Stimulated activated CD8-positive, alpha-beta memory T cell treated with anti-CD3 and anti-CD28 coated beads, Interleukin-12 subunit alpha, Interleukin-12 subunit beta, amount 100 ng/mL, for 4 hours (primary cell): Measurements from ENCODE around the gene CDK17.

Experiments used
- DNase-seq: peaks from one replicate; pipeline ENCODE4 v3.0.0-alpha.2; 2020; ENCODE audit warnings: low read depth

Gene CDK17

DNA sequence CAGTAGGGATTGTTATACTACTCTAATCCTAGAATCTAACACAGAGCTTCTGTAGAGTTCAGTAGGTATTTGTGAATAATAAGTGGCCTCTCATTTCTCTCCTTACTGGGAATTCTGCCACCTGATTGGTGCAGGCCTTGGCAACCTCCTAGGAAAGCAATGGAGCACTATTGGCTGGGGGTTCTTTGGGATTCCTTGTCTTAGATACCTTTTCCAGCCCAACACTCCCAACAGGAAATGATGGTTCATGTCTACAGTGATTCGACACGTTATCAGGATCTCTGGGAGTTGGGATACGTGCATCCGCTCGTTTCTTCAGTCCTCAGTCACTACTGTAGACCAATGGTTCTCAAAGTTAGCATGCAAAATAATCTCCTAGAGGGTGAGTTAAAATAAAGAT, 138.7 kb downstream of the CDK17 start:
- DNase-seq, result no peak

DNA sequence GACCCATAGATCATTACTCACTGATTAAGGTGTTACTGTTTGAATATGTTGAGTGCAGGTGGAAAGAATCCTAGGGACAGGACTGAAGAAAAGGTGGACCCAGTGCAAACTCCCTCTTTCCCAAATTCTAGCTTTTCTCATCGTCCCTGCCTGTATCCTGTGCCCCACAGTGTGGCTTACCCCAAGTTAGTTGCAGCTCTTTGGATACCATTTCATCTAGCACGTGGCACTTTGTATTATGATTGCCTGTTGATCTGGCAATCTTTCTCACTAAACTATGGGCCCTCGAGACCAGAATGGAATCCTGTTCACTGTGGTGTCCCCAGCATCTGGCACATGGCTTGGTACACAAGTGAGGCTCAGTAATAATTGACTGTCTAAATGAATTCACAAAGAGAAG, 139.6 kb downstream of the CDK17 start:
- DNase-seq, result no peak

DNA sequence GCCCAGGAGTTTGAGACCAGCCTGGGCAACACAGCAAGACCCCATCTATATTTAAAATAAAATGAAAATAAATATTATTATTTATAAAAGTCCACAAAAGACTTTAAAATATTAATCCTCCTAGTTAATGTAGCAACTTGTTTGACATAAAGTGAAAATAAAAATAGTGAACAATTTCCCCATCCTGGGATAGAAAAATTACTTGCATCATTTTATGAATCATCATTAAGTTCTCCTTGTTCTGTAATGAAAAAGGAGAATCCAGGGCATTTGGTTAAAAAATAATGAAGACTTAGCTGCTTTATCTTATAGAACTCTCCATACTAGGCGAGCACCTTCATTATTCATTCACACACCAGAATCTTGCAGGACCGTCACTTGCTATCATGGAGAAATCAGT, 140.0 kb downstream of the CDK17 start:
- DNase-seq, result no peak

DNA sequence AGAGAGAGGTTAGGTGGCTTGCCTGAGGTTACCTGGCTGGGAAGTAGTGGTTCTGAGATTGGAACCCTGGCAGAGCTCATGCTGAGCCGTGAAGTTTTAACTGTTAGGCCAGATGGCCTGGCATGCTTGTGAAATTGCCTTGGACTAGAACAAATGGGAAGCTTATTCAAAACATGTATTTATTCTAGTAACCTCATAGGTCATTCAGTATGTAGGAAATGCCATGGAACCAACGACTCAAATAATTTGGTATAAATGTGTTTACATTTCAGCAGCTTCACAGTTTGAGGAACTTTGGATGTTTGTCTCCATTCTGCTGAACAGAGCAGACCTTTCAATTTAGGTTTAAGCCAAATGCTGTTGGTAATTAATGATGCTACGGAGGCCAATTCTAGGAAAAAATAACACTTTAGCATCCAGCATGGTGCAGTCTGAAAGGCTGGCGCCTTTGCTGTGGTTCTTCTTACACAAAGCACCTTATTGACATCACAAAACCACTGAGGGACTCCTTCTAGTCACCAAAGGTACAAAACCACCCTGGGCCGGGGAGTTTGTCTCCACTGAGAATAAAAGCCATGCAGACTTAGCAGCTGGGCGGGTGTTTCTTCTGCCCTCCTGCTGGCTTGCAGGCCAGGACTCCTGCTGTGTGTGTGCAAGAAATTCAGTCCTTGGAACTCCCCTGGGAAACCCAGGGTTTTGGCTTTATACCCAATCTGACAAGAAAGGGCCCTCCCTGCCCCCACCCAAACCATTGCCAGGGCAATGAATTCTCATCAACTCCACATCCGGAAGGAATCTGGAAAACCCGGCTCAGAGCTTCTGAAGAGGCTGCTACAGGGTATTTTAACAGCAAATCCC, 141.9 kb downstream of the CDK17 start:
- DNase-seq, result no peak

DNA sequence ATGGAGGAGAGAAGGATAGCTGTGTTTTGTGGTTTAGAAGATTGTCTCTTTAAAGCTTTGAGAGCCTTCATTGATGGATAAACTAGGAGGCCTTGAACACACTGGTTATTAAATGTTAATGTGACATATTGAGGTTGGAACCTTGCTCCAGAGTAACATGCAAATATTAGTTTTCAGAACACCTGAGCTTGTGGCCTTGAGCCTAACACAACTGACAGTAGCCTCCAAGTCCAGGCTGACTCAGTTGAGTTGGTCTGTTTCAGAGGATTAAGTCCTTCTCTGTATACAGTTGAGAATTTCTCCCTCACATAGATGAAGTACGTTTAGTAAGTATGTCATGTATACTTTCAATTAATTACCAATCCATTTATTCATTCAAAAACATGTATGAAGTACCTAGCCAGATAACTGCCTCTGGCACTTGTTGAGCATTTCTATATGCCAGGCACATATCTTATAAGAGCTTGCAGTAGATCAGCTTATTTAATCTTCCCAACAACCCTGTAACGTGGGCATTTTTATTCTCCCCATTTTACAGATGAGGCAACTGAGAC, 142.6 kb downstream of the CDK17 start:
- DNase-seq, result no peak

DNA sequence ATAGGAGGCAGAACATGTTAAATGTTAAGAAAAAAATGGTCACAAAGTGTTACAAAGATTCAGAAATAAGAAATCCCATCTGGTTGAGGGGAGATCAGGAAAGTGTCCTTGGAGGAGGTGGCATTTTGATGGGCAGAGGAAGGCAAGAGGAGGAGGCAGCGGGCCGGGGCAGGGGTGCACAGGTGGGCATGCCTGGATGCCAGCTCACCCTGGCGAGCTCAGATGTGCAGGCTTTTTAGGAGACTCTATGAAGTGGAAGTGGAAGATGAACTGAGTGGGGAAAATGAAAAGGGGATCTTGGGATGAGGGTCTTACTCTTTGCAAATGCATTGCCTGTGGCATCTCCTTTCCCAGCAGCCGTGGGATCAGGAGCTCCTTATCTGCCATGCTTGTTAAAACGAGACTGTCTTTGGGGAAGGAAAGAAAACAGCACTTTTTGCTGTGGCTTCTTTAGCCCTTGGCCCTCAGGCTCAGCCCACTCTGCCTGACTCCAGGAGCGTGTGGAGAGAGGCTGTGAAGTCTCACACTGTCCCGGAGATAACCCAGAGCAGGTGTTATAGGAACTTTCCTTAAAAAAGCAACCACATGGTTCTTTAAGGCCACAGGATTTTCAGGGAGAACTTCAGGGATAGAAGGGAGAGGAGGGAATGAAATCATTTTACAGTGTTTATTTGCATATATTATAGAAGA, 143.4 kb downstream of the CDK17 start:
- no peak for DNase-seq

DNA sequence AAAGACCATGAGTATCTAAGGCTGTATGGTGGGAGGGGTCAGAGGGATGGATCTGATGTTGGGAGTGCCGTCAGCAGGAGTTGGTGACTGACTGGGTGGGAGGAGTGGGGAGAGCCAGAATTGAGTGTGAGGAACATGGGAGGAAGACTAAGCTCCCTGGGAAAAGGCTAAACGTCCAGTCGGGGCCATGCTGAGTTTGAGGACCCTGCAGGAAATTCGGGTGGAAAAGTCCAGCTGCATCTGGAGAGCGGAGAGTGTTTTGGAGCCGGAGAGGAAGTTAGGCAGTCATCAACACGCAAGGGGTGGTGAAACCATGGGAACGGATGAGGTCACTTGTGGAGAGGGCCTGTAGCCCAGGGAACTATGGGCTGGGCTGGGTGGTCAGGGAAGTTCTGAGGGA, 145.2 kb downstream of the CDK17 start:
- DNase-seq, result no peak

DNA sequence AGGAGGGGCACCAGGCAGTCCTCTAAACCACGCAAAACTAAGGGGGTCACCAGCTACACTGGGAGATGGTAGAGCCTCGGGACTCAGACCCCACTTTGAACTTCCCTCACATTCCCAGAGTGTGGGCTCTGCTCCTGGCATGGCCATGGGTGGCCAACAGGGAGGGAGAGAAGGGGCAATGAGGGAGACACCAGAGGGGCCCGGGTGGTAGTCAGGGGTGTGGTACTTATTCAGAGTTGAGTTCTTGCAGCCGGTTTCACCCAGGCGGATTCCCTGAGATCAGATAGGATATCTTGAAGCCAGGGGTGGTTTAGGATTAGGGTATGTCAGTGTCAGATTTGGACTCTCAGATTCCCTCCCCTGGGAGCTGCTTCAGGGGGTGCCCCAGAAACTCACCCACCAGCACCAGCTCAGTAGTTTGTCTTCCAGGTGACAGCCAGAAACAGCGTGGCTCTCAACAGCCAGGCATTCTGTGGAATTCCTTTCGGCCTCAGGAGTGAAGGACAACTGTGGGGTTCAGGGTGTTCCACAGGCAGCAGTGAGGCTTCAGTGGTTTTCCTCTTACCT, 150.0 kb downstream of the CDK17 start:
- DNase-seq, result no peak

DNA sequence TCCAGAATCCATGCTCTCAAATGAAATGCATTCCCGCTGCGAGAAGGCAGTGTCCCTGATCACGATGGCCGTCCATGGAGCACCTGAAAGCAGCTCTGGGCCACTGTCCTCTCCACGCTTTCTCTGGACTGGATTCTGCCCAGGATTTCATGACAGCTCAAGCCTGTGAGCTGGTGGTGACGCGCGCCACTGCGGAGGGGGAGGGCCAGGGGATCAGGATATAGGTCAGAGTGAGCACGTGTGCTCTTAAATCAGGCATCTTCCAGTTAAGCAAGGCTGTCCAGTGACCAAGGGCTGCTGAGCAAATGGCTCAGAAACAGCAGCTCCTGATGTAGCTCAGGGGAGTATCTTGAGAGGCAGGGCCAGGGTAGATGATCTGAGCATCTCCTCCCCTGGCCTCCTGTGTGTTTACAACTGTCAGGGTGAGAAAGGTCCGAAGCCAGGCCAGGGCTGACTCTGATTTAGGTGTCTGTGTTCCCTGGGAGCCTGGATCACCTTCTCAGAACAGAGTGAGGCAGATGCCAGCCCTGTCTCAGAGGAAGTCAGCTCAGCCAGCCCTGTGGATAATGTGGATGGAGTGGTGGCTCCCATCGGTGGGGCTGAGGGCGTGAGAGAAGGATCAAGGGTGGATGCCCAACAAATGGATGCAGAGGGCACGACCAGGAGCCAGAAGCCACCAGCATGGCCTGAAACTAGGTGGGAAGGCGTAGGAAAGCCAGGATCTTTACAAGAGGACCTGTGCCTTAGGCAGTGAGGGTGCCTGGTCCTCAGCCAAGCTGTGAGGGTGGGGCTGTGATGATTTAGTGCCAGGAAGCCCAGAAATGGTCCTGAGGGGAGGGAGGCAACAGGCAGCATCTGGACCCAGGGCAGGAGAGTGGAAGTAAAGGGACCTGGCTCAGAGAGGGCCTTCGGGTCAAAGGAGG, 150.8 kb downstream of the CDK17 start:
- DNase-seq, result no peak

DNA sequence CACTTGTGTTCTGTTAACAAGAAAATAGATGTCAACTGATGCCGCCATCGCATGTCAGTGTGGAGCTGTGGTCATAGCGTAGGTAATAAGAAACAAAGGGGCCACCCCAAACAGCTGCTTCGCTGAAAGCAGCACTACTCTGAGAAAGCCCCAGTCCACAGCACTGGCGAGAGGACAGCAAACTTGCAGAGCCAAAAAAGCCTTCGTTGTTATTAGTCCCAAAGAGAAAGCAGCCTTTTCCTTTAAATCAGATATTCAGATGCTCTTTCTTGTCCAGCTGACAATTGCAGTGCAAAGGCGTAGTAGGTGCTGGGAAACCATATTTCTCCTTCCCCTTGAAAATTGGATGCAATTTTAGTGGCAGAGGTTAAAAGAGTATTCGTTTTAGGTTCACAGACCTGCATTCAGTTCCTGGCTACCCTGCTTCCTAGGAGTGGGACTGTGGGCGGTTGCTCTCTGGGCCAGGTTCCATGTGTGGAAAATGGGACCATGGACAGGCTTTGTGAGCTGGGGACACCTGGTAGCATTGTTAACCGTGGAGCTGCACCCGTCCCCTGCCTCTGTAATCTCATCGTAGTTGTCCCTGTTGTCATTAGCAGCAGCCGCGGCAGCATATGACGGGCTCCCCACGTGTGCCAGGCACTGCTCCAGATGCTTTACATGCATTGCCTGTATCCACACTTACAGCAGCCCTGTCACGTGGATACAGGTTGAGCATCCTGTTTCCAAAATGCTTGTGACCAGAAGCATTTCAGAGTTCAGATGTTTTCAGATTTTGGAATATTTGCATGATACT, 151.9 kb downstream of the CDK17 start:
- no peak for DNase-seq

DNA sequence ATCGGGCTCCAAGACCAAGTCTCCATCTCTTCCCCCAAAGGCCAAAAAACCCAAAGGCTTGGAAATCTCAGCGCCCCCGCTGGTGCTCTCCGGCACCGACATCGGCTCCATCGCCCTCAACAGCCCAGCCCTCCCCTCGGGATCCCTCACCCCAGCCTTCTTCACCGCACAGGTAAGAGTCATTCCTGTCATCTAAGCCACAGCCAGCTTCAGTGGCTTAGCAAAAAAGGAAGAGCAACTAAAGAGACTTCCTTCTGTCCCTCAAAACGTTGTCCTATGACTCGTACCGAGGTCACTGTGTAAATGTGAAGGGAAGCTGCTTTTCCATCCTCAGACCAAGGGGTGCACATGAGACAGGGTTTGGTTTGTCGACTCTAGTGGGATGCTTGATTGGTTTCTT, 152.7 kb downstream of the CDK17 start:
- no peak for DNase-seq

DNA sequence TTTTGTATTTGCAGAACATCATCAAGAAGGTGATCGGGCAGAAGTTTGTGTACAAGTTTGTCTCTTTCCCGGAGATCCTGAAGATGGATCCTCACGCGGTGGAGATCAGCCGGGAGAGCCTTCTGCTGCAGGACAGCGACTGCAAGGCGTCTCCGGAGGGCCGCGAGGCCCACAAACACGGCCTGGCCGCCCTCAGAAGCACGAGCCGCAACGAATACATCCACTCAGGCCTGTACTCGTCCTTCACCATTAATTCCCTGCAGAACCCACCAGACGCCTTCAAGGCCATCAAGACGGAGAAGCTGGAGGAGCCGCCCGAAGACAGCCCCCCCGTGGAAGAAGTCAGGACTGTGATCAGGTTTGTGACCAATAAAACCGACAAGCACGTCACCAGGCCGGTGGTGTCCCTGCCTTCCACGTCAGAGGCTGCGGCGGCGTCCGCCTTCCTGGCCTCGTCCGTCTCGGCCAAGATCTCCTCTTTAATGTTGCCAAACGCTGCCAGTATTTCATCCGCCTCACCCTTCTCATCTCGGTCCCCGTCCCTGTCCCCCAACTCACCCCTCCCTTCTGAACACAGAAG, 153.2 kb downstream of the CDK17 start:
- no peak for DNase-seq

DNA sequence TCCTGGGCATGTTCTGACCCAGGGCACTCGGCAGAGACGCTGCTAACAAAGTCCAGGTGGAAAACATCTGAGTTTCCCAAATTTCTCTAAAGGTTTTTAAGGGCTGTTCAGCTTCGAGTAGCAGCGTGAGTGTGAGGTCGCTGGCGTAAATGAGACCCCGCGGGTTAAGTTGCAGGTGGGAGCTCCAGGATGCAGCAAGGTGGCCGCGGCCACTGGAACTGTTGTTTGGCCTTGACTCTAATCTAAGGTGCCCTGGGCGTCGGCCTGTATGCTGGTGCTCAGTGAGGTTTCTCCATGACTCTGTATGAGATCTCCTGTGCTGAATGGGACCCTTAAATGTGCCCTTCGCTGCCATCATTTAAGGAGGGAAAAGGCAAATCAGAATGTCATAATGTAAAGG, 155.4 kb downstream of the CDK17 start:
- DNase-seq, result no peak

DNA sequence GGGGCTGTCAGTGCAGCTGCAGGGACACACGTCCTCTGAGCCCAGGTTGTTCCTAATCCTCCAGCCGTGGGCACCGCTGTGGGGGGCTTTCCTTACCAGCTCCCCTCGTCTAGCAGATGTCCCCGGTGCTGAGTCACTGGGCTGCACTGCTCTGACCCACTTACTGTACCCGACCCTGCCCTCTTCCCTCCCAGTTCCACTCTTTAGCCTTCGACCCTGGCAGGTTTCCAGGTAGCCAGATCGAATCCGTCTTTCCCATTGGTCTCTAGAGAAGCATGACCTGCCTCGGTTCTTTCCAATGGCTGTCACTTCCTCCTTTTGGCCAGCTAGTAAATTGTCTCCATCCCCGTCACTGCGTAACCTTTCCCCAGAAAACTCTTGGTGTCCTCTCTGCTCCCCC, 157.6 kb downstream of the CDK17 start:
- DNase-seq, result no peak

DNA sequence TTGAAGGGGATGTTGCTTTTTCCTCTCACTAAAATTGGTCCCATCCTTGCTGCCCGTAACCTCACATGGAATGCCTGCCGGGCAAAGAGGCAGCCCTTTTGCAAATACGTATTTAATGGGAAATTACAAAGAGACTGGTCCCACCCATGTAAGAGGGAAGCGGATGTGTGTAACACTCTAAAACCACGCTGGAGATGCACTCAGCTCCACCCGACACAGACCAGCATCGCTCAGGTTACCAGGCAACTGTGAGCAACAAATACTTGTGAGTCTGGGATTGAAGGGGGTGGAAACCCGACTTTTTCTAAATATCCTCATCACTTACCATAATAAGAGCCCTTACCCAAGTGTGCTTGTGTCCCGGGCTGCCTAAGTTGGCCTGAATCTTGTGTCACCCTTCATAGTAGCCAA, 158.4 kb downstream of the CDK17 start:
- peak; percentile 46 for DNase-seq

DNA sequence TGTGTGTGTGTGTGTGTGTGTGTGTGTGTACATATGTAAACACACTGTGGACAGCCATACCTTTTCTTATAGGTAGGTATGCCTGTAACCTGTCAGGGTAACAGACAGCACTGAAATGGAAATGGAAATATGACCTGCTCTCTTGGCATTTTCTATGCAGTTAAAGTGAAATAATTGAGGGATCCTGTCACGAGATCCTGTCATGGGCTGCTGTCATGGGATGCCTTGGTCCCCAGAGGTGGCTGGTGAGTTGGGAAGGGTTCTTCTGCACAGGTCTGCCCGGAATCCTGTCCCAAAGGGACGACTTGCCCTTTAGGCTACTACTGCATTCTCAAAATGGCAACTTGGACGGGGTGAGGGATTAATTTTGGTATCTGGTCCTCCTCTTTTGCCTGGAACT, 158.8 kb downstream of the CDK17 start:
- no peak for DNase-seq

DNA sequence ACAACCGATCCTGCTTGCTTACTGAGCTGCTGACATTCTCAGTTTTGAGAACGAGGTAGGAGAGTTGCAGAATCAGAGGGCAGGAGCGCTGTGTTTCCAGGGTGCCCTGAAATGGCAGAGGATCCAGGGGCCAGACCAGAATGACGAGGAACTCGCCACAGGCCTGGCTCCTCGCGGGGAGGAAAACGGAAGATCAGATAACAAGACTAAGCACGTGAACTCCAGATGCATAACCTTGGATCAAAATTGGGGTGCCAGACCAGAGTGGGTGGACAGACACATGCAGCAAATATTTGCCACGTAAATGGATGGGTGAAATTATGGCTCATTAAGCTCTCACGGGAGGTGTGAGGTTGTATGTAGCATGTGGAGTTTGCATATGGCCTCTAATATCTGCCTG, 159.6 kb downstream of the CDK17 start:
- DNase-seq, result no peak

DNA sequence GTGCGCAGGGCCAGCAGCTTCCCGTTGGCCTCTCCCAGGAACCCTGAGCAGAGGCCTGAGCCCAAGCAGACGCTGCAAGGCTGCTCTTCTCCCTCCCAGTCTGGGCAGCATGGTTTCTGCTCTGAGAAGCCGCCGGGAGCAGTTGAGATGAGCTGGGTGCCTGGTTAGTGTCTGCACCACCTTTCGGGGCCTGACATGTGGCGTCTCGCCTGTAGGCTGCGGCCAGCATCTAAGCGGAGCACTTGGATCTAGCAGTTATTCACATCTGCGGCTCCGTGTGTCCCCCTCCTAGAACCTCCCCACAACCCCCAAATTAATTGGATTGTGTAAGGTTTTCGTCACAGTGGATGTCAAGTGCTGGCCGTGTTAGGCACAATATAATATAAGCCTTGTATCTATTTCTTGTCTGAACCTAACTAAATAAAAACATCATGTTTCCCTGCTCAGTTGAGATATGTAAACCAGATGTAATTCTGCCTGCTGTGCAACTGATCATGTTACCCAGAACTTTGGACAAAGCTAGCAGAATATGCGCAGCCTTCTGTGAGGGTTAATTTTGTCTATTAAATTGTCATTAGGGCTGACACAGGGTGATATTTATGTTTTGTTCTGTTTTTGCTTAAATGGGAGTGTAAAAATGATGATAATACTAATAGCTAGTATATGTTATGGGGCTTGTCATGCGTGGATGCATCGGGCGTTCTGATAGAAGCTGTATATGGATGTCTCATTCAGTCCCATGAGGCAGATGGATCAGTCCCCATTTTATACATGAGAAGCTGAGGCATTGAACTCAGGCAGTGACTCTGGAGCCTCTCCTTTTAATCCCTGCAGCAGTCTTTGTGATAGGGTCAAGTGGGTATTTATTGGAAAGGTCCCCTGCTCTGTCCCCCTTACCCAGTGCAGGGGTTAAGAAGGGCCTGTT, 160.3 kb downstream of the CDK17 start:
- DNase-seq, result no peak

DNA sequence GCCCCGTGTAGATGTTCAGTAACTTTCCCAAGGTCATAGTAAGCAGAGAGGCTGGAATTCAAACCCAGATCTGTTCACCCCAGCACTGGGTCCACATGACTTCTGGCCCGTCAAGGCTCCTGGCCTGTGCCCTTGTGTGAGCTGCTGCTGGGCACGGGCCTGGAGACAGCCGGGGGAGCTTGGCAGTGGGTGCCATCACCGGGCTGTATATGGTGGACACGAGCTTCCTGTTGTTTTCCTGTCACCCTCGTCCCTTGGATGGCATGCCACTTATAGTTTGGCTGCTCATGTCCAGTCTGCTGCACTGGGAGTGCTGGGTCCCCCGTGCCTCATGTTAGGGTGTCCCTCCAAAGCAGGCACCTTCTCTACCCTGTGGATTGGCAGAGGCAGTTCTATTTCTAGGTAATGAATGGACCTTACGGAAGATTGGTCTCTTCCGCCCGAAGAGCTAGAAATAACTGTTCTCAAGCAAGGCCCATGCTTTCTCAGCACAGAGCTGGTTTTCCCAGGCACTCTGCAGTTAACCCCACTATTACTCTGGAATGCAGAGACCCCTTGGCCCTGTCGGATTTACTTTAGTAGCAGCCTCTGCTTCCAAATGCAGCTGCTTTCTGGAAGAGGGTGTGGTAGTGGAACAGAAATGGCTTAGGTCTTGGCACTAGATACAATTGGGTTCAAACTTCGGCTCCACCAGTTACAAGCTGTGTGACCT, 161.7 kb downstream of the CDK17 start:
- DNase-seq, result no peak
